K562 (cell line): ENCODE results near the gene KLHL29. TPM values are rescaled to one million over a fixed set of nuclear protein-coding genes. Genes with fewer than 3 reads are reported as not detected.

Experiments
- ATAC-seq: fragments of 200-7000 bp; cut with Tn5 transposase; 3 replicates; pipeline ENCODE4 v1.9.1; 2020; ENCODE audit warnings: moderate library complexity
- BruUV-seq: library from RNA; stranded (reverse); fragments of 400-500 nt; replicated peaks from 2 replicates; lab custom pipeline; 2021; lab: Mats Ljungman, UMichigan
- CTCF ChIA-PET: fragments of 300-600 bp; formaldehyde crosslinking; extraction: SDS; loops from one replicate; lab custom pipeline; 2021; ENCODE audit warnings: low intra/inter-chr PET ratio; lab: Yijun Ruan, JAX
- POLR2A ChIA-PET: fragments of 300-600, 350-650 bp; sonication (Branson Sonifier 250); formaldehyde crosslinking; extraction: SDS; loops from one replicate; lab custom pipeline; 2021; ENCODE audit warnings: antibody characterized with exemption, inconsistent platforms; lab: Yijun Ruan, JAX
- DNase-seq, 4 experiments: peaks; one replicate each; pipeline versions ENCODE4 v3.0.0 to v3.0.0-alpha.2; 2011 to 2018; ENCODE audit warnings: low spot score in 3 of 4, mixed read lengths in 3 of 4; ENCODE audit errors: extremely low read depth in 1 of 4
- FAIRE-seq: peaks from 2 replicates; lab custom pipeline; 2011; peaks lifted over from hg19 to GRCh38; lab: Jason Lieb, UNC
- H2AFZ ChIP-seq: 2 replicates; pipeline ENCODE4 v1.6.0; 2011; ENCODE audit warnings: low read depth, low read length, control low read depth, inconsistent platforms
- H3K27ac ChIP-seq: fragments of 200-600 bp; 3 replicates; pipeline ENCODE4 v1.8.0; 2011; ENCODE audit warnings: low read depth, mild to moderate bottlenecking, control low read depth, inconsistent platforms, low read length, moderate library complexity, mixed read lengths; ENCODE audit errors: extremely low read depth
- H3K27me3 ChIP-seq, 2 experiments: fragments of 300-600 bp in 1 of 2; 2 replicates in 1 of 2; 3 replicates in 1 of 2; pipeline versions ENCODE4 v1.6.0 to v1.8.0; 2011; ENCODE audit warnings: inconsistent platforms in 2 of 2, low read length in 2 of 2, mild to moderate bottlenecking in 1 of 2, mixed read lengths in 1 of 2, moderate library complexity in 1 of 2; ENCODE audit not compliant: control insufficient read depth in 2 of 2, insufficient read depth in 2 of 2
- H3K36me3 ChIP-seq: fragments of 300-600 bp; 3 replicates; pipeline ENCODE4 v1.8.0; 2011; ENCODE audit warnings: mild to moderate bottlenecking, low read length, inconsistent platforms; ENCODE audit not compliant: control insufficient read depth, insufficient read depth
- H3K4me1 ChIP-seq, 2 experiments: fragments of 200-600 bp in 1 of 2; replicated peaks in 1 of 2; 2 replicates in 1 of 2; 3 replicates in 1 of 2; pipeline versions ENCODE4 v1.5.1 to v1.8.0; 2011; ENCODE audit warnings: inconsistent platforms in 2 of 2, low read length in 2 of 2, mild to moderate bottlenecking in 1 of 2, mixed read lengths in 1 of 2, moderate library complexity in 1 of 2; ENCODE audit not compliant: control insufficient read depth in 2 of 2, insufficient read depth in 2 of 2
- H3K4me2 ChIP-seq: 2 replicates; pipeline ENCODE4 v1.6.1; 2011; ENCODE audit warnings: low read length, control low read depth, inconsistent platforms, mixed read lengths; ENCODE audit not compliant: insufficient read depth
- H3K4me3 ChIP-seq: fragments of 200-600 bp; sonication (generic), shearing (Covaris generic); 2 replicates; pipeline ENCODE4 v1.5.1; 2016; ENCODE audit warnings: control low read depth, inconsistent platforms
- H3K79me2 ChIP-seq: fragments of 200-600 bp; 3 replicates; pipeline ENCODE4 v1.8.0; 2011; ENCODE audit warnings: low read length, inconsistent platforms; ENCODE audit not compliant: control insufficient read depth, insufficient read depth
- H3K9ac ChIP-seq, 2 experiments: 2 replicates each; pipeline versions ENCODE4 v1.6.0 to v1.6.1; 2011; ENCODE audit warnings: low read depth in 2 of 2, low read length in 2 of 2, control low read depth in 1 of 2, inconsistent platforms in 1 of 2, mild to moderate bottlenecking in 1 of 2, mixed read lengths in 1 of 2; ENCODE audit not compliant: insufficient read depth in 1 of 2
- H3K9me1 ChIP-seq: one replicate; pipeline ENCODE4 v1.6.0; 2011; ENCODE audit warnings: inconsistent platforms, mild to moderate bottlenecking, low read length, moderate library complexity; ENCODE audit not compliant: control insufficient read depth, insufficient read depth
- H3K9me3 ChIP-seq: replicated peaks from 2 replicates; pipeline ENCODE4 v1.5.1; 2011; ENCODE audit warnings: low read depth, low read length, inconsistent platforms; ENCODE audit not compliant: control insufficient read depth, insufficient read depth
- H4K20me1 ChIP-seq: replicated peaks from 2 replicates; pipeline ENCODE4 v1.6.1; 2011; ENCODE audit warnings: low read length, inconsistent platforms, mixed read lengths; ENCODE audit not compliant: control insufficient read depth, insufficient read depth
- ATF1 ChIP-seq, 2 experiments: fragments of 450-650 bp in 1 of 2; IDR thresholded peaks; 2 replicates each; pipeline ENCODE4 v1.6.1; 2016; ENCODE audit warnings: missing compliant biosample characterization in 1 of 2, missing genetic modification characterization in 1 of 2
- CBFA2T3 ChIP-seq: fragments of 450-650 bp; IDR thresholded peaks from 2 replicates; pipeline ENCODE4 v1.6.1; 2017
- EHMT2 ChIP-seq: fragments of 450-650 bp; IDR thresholded peaks from 2 replicates; pipeline ENCODE4 v1.6.1; 2018; ENCODE audit warnings: antibody characterized with exemption
- KLF1 ChIP-seq: fragments of 450-650 bp; IDR thresholded peaks from 2 replicates; pipeline ENCODE4 v1.6.1; 2016; ENCODE audit warnings: missing genetic modification characterization, missing compliant biosample characterization
- MCM5 ChIP-seq: fragments of 450-650 bp; IDR thresholded peaks from 2 replicates; pipeline ENCODE4 v1.6.1; 2016; ENCODE audit warnings: low read depth
- MECOM ChIP-seq: fragments of 250-450 bp; sonication (Bioruptor Pico); IDR thresholded peaks from 2 replicates; pipeline ENCODE4 v1.8.0; 2022; ENCODE audit warnings: inconsistent platforms
- RNF2 ChIP-seq: sonication (generic); IDR thresholded peaks from 2 replicates; pipeline ENCODE4 v1.6.1; 2016
- ZNF311 ChIP-seq: fragments of 250-450 bp; sonication (Bioruptor Pico); IDR thresholded peaks from 2 replicates; pipeline ENCODE4 v1.4.0; 2020; ENCODE audit warnings: mild to moderate bottlenecking, moderate library complexity
- ZNF584 ChIP-seq: fragments of 200-800 bp; sonication (Bioruptor generic); IDR thresholded peaks from 2 replicates; pipeline ENCODE4 v1.6.1; 2016; ENCODE audit warnings: low read depth, mild to moderate bottlenecking, missing genetic modification characterization, missing compliant biosample characterization
- WGBS: fragments of 100-300 bp; shearing (Covaris generic); methylation state at CpG from one replicate; pipeline ENCODE4 v1.1.6; 2016; ENCODE audit warnings: low coverage, mixed read lengths; ENCODE audit not compliant: insufficient coverage; ENCODE audit errors: missing lambda C conversion rate; 5-methylcytosine and 5-hydroxymethylcytosine counted together
- in situ Hi-C: fragments of 300-500 bp; cut with MboI; formaldehyde crosslinking; loops from 4 replicates; pipeline ENCODE4 v1.15.0; 2018; ENCODE audit warnings: inconsistent platforms, mixed read lengths
- intact Hi-C: fragments of 100-400 bp; cut with micrococcal nuclease; formaldehyde crosslinking; loops from 2 replicates; pipeline ENCODE4 v1.14.2; 2022
- polyA plus RNA-seq, 8 experiments: library from polyadenylated mRNA; depleted of rRNA in 4 of 8; stranded (reverse) in 5 of 8; unstranded in 3 of 8; fragments of >200 nt; fragmentation: Nextera tagmentation in 2 of 8; fragmentation: Illumina TruSeq in 1 of 8; extraction: Ambion mirVana in 2 of 8; extraction: Trizol in 1 of 8; gene quantifications; 2 replicates each; pipeline versions ENCODE4 v1.2.1 to v1.2.3, GENCODE V29; 2011 to 2014; ENCODE audit warnings: inconsistent platforms in 1 of 8, missing spikeins in 1 of 8
- total RNA-seq, 7 experiments: library from RNA; depleted of rRNA in 6 of 7; stranded (reverse); fragments of >200 nt in 6 of 7; fragmentation: Illumina TruSeq in 2 of 7; extraction: Trizol in 2 of 7; gene quantifications; 2 replicates each; pipeline versions ENCODE4 v1.2.1 to v1.2.3, GENCODE V29; 2011 to 2021; ENCODE audit warnings: low replicate concordance in 1 of 7
- TF ChIP-seq, protein P1 (sequence below): sonication (generic); formaldehyde crosslinking; IDR thresholded peaks from 2 replicates; pipeline ENCODE4 v1.8.1; 2022; ENCODE audit warnings: missing genetic modification reagents
- TF ChIP-seq, protein P2 (sequence below): fragments of 250-450 bp; sonication (Bioruptor Pico); IDR thresholded peaks from 2 replicates; pipeline ENCODE4 v1.5.0; 2020; ENCODE audit warnings: mild to moderate bottlenecking, borderline replicate concordance

Gene KLHL29
- total and polyA plus RNA-seq, 9 of the 15 experiments (the other 6 are each of a cell fraction or from before 2014, with no cell fraction given) = 0.03 to 0.31 (median 0.08) TPM; not detected in 1

DNA sequence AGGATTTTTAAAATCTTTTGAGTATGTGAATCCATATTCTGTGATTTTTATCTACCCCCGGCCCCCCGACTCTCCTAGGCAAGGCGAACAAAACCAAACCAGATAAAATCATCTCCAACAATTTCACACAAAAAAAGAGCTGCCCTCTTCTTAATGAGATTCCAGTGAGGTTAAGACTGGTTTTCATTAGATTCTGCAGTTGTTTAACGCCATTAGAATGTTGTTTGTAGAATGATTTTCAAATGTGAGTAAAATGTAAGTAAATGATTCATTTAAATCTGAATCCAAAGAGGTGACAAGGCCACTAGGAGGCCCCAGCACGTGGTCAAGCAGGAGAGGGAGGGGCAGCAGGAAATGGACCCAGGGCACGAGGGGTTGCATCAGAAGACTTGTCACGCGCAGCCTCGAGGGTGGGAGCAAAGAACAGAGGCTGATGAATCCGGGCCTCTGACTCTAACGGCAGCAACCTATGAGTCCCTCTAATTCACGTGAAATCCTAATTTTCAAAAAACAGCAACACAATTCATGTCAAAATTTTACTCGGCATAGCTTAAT, 24.3 kb upstream of the KLHL29 start (continued):
- TF ChIP-seq, protein P1, sequence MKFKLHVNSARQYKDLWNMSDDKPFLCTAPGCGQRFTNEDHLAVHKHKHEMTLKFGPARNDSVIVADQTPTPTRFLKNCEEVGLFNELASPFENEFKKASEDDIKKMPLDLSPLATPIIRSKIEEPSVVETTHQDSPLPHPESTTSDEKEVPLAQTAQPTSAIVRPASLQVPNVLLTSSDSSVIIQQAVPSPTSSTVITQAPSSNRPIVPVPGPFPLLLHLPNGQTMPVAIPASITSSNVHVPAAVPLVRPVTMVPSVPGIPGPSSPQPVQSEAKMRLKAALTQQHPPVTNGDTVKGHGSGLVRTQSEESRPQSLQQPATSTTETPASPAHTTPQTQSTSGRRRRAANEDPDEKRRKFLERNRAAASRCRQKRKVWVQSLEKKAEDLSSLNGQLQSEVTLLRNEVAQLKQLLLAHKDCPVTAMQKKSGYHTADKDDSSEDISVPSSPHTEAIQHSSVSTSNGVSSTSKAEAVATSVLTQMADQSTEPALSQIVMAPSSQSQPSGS (CRISPR knock-in tag) = no peak
- TF ChIP-seq KLF1 (tag) (no peak), RNF2 (peak; percentile 82; the same call in 1 of the 2 replicates), ZNF311 (peak; percentile 53; the same call in 1 of the 2 replicates)

DNA sequence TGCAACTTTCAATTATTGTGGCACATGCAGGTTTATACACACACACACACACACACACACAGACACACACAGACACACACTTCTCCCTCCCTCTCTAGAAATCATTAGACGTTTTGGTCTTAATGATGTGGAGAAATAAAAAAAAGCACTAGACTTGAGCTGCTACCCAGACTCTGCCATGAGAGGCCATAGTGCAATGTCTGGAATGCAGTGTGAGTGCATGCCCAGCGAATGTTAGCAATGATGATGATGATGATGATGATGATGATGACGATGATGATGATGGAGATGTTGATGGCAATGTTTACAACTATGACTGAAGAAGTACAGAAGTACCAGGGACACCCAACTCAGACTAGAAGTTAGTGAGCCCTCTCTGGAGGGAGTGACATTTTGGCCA, 23.8 kb upstream of the KLHL29 start:
- CTCF ChIA-PET = no interaction called here
- 8% methylated on average over 2 of the region's 3 CpGs for WGBS

More for the DNA sequence above, 23.8 kb upstream of the KLHL29 start:
- in situ Hi-C loops = no loop called here
- Histone ChIP-seq H3K36me3 (no peaks in the 10 kb centered on the region), H4K20me1 (no peaks in the 10 kb centered on the region), H3K4me3 (no peak overlapping the region), H3K9me3 (no peaks in the 10 kb centered on the region), H3K27ac (no peak overlapping the region), H2AFZ (no peak overlapping the region), H3K9ac (no peak overlapping the region), H3K27me3 (peaks cover 0 to 19% of the 10 kb centered on the region in 2 experiments; a peak in 1 of 5 replicates), H3K4me1 (no peaks in the 10 kb centered on the region), H3K9me1 (no peaks in the 10 kb centered on the region), H3K79me2 (no peaks in the 10 kb centered on the region), H3K4me2 (no peak overlapping the region)
- ATAC-seq = no peak
- POLR2A ChIA-PET = no interaction called here
- DNase-seq = no peak
- no peak for TF ChIP-seq MCM5
- TF ChIP-seq, protein P2, sequence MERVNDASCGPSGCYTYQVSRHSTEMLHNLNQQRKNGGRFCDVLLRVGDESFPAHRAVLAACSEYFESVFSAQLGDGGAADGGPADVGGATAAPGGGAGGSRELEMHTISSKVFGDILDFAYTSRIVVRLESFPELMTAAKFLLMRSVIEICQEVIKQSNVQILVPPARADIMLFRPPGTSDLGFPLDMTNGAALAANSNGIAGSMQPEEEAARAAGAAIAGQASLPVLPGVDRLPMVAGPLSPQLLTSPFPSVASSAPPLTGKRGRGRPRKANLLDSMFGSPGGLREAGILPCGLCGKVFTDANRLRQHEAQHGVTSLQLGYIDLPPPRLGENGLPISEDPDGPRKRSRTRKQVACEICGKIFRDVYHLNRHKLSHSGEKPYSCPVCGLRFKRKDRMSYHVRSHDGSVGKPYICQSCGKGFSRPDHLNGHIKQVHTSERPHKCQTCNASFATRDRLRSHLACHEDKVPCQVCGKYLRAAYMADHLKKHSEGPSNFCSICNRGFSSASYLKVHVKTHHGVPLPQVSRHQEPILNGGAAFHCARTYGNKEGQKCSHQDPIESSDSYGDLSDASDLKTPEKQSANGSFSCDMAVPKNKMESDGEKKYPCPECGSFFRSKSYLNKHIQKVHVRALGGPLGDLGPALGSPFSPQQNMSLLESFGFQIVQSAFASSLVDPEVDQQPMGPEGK (CRISPR knock-in tag) = no peak
- no peak for TF ChIP-seq EHMT2
- TF ChIP-seq MECOM (CRISPR knock-in tag) = no peak
- no peak for TF ChIP-seq ATF1 (CRISPR knock-in tag; IDR thresholded peaks at IDR 0.05)
- peak; percentile 43; the same call in 1 of the 2 replicates for TF ChIP-seq ATF1 (tag; IDR thresholded peaks at IDR 0.05)
- no peak for TF ChIP-seq CBFA2T3
- TF ChIP-seq ZNF584 (CRISPR knock-in tag) = 0 out of 2 replicates have a peak, but pooled peaks have one; percentile 7
- FAIRE-seq = no peak
- BruUV-seq = no TSS peak
- intact Hi-C loops = no loop called here
